K562 (cell line): Measurements from ENCODE around the gene IL6R. TPM values are rescaled to one million over a fixed set of nuclear protein-coding genes. Genes with fewer than 3 reads are reported as not detected.
A peak's percentile ranks its signal among the peaks of the same experiment; 100 is the strongest.

ENCODE experiments used
- ATAC-seq: fragments of 200-7000 bp; cut with Tn5 transposase; 3 replicates; pipeline ENCODE4 v1.9.1; 2020; ENCODE audit warnings: moderate library complexity
- BruUV-seq: library from RNA; stranded (reverse); fragments of 400-500 nt; replicated peaks from 2 replicates; lab custom pipeline; 2021; lab: Mats Ljungman, UMichigan
- CTCF ChIA-PET: fragments of 300-600 bp; formaldehyde crosslinking; extraction: SDS; loops from one replicate; lab custom pipeline; 2021; ENCODE audit warnings: low intra/inter-chr PET ratio; lab: Yijun Ruan, JAX
- POLR2A ChIA-PET: fragments of 300-600, 350-650 bp; sonication (Branson Sonifier 250); formaldehyde crosslinking; extraction: SDS; loops from one replicate; lab custom pipeline; 2021; ENCODE audit warnings: antibody characterized with exemption, inconsistent platforms; lab: Yijun Ruan, JAX
- DNase-seq, 4 experiments: peaks; one replicate each; pipeline versions ENCODE4 v3.0.0 to v3.0.0-alpha.2; 2011 to 2018; ENCODE audit warnings: low spot score in 3 of 4, mixed read lengths in 3 of 4; ENCODE audit errors: extremely low read depth in 1 of 4
- FAIRE-seq: peaks from 2 replicates; lab custom pipeline; 2011; peaks lifted over from hg19 to GRCh38; lab: Jason Lieb, UNC
- H2AFZ ChIP-seq: 2 replicates; pipeline ENCODE4 v1.6.0; 2011; ENCODE audit warnings: low read depth, low read length, control low read depth, inconsistent platforms
- H3K27ac ChIP-seq: fragments of 200-600 bp; 3 replicates; pipeline ENCODE4 v1.8.0; 2011; ENCODE audit warnings: low read depth, mild to moderate bottlenecking, control low read depth, inconsistent platforms, low read length, moderate library complexity, mixed read lengths; ENCODE audit errors: extremely low read depth
- H3K27me3 ChIP-seq, 2 experiments: fragments of 300-600 bp in 1 of 2; 2 replicates in 1 of 2; 3 replicates in 1 of 2; pipeline versions ENCODE4 v1.6.0 to v1.8.0; 2011; ENCODE audit warnings: inconsistent platforms in 2 of 2, low read length in 2 of 2, mild to moderate bottlenecking in 1 of 2, mixed read lengths in 1 of 2, moderate library complexity in 1 of 2; ENCODE audit not compliant: control insufficient read depth in 2 of 2, insufficient read depth in 2 of 2
- H3K36me3 ChIP-seq: fragments of 300-600 bp; 3 replicates; pipeline ENCODE4 v1.8.0; 2011; ENCODE audit warnings: mild to moderate bottlenecking, low read length, inconsistent platforms; ENCODE audit not compliant: control insufficient read depth, insufficient read depth
- H3K4me1 ChIP-seq, 2 experiments: fragments of 200-600 bp in 1 of 2; replicated peaks in 1 of 2; 2 replicates in 1 of 2; 3 replicates in 1 of 2; pipeline versions ENCODE4 v1.5.1 to v1.8.0; 2011; ENCODE audit warnings: inconsistent platforms in 2 of 2, low read length in 2 of 2, mild to moderate bottlenecking in 1 of 2, mixed read lengths in 1 of 2, moderate library complexity in 1 of 2; ENCODE audit not compliant: control insufficient read depth in 2 of 2, insufficient read depth in 2 of 2
- H3K4me2 ChIP-seq: 2 replicates; pipeline ENCODE4 v1.6.1; 2011; ENCODE audit warnings: low read length, control low read depth, inconsistent platforms, mixed read lengths; ENCODE audit not compliant: insufficient read depth
- H3K4me3 ChIP-seq: fragments of 200-600 bp; sonication (generic), shearing (Covaris generic); 2 replicates; pipeline ENCODE4 v1.5.1; 2016; ENCODE audit warnings: control low read depth, inconsistent platforms
- H3K79me2 ChIP-seq: fragments of 200-600 bp; 3 replicates; pipeline ENCODE4 v1.8.0; 2011; ENCODE audit warnings: low read length, inconsistent platforms; ENCODE audit not compliant: control insufficient read depth, insufficient read depth
- H3K9ac ChIP-seq, 2 experiments: 2 replicates each; pipeline versions ENCODE4 v1.6.0 to v1.6.1; 2011; ENCODE audit warnings: low read depth in 2 of 2, low read length in 2 of 2, control low read depth in 1 of 2, inconsistent platforms in 1 of 2, mild to moderate bottlenecking in 1 of 2, mixed read lengths in 1 of 2; ENCODE audit not compliant: insufficient read depth in 1 of 2
- H3K9me1 ChIP-seq: one replicate; pipeline ENCODE4 v1.6.0; 2011; ENCODE audit warnings: inconsistent platforms, mild to moderate bottlenecking, low read length, moderate library complexity; ENCODE audit not compliant: control insufficient read depth, insufficient read depth
- H3K9me3 ChIP-seq: replicated peaks from 2 replicates; pipeline ENCODE4 v1.5.1; 2011; ENCODE audit warnings: low read depth, low read length, inconsistent platforms; ENCODE audit not compliant: control insufficient read depth, insufficient read depth
- H4K20me1 ChIP-seq: replicated peaks from 2 replicates; pipeline ENCODE4 v1.6.1; 2011; ENCODE audit warnings: low read length, inconsistent platforms, mixed read lengths; ENCODE audit not compliant: control insufficient read depth, insufficient read depth
- EZH2 ChIP-seq: IDR thresholded peaks from 2 replicates; pipeline ENCODE4 v1.6.1; 2012; ENCODE audit warnings: low read depth, mild to moderate bottlenecking, inconsistent platforms, low read length, borderline replicate concordance
- FOXA1 ChIP-seq: fragments of 450-650 bp; IDR thresholded peaks from 2 replicates; pipeline ENCODE4 v1.6.1; 2016; ENCODE audit warnings: mild to moderate bottlenecking, borderline replicate concordance
- JUN ChIP-seq, 2 experiments: sonication (generic) in 1 of 2; formaldehyde crosslinking in 1 of 2; IDR thresholded peaks; 2 replicates each; pipeline versions ENCODE4 v1.6.1 to v1.8.0; 2012 to 2022; ENCODE audit warnings: borderline replicate concordance in 2 of 2, mild to moderate bottlenecking in 2 of 2, improper control_type of control experiment in 1 of 2, low read depth in 1 of 2, low read length in 1 of 2, missing genetic modification reagents in 1 of 2
- JUNB ChIP-seq: fragments of 450-650 bp; formaldehyde crosslinking; conservative IDR thresholded peaks from 2 replicates; pipeline ENCODE4 v1.4.0; 2020; ENCODE audit warnings: mild to moderate bottlenecking
- KDM5B ChIP-seq: fragments of 200-600 bp; sonication (generic); IDR thresholded peaks from 2 replicates; pipeline ENCODE4 v1.6.1; 2012; ENCODE audit warnings: low read depth, mild to moderate bottlenecking, moderate library complexity, low read length, control low read depth, inconsistent platforms; ENCODE audit not compliant: insufficient replicate concordance
- NFE2 ChIP-seq: IDR thresholded peaks from 2 replicates; pipeline ENCODE4 v1.6.1; 2014; ENCODE audit warnings: antibody characterized with exemption, low read depth
- NRF1 ChIP-seq, 2 experiments: fragments of 450-650 bp; IDR thresholded peaks in 1 of 2; conservative IDR thresholded peaks in 1 of 2; 2 replicates each; pipeline ENCODE4 v1.6.1; 2014; ENCODE audit warnings: mild to moderate bottlenecking in 2 of 2
- PRPF4 ChIP-seq: fragments of 200-400 bp; formaldehyde crosslinking; IDR thresholded peaks from one replicate; pipeline ENCODE4 v1.6.1; 2017; ENCODE audit warnings: low read length, low read depth, mild to moderate bottlenecking; ENCODE audit not compliant: insufficient read depth, poor library complexity, severe bottlenecking
- RBM14 ChIP-seq: fragments of 200-400 bp; formaldehyde crosslinking; IDR thresholded peaks from 2 replicates; pipeline ENCODE4 v1.6.1; 2018; ENCODE audit warnings: low read depth, mild to moderate bottlenecking, low read length, moderate library complexity, borderline replicate concordance; ENCODE audit not compliant: insufficient read depth
- ZNF408 ChIP-seq: fragments of 250-450 bp; sonication (Bioruptor Pico); IDR thresholded peaks from 2 replicates; pipeline ENCODE4 v1.4.0; 2020; ENCODE audit warnings: low read depth, mild to moderate bottlenecking, moderate library complexity
- ZNF699 ChIP-seq: fragments of 250-450 bp; sonication (Bioruptor Pico); IDR thresholded peaks from 2 replicates; pipeline ENCODE4 v1.8.0; 2021; ENCODE audit warnings: mild to moderate bottlenecking, moderate library complexity; ENCODE audit not compliant: insufficient replicate concordance
- WGBS: fragments of 100-300 bp; shearing (Covaris generic); methylation state at CpG from one replicate; pipeline ENCODE4 v1.1.6; 2016; ENCODE audit warnings: low coverage, mixed read lengths; ENCODE audit not compliant: insufficient coverage; ENCODE audit errors: missing lambda C conversion rate; 5-methylcytosine and 5-hydroxymethylcytosine counted together
- in situ Hi-C: fragments of 300-500 bp; cut with MboI; formaldehyde crosslinking; loops from 4 replicates; pipeline ENCODE4 v1.15.0; 2018; ENCODE audit warnings: inconsistent platforms, mixed read lengths
- intact Hi-C: fragments of 100-400 bp; cut with micrococcal nuclease; formaldehyde crosslinking; loops from 2 replicates; pipeline ENCODE4 v1.14.2; 2022
- polyA plus RNA-seq, 8 experiments: library from polyadenylated mRNA; depleted of rRNA in 4 of 8; stranded (reverse) in 5 of 8; unstranded in 3 of 8; fragments of >200 nt; fragmentation: Nextera tagmentation in 2 of 8; fragmentation: Illumina TruSeq in 1 of 8; extraction: Ambion mirVana in 2 of 8; extraction: Trizol in 1 of 8; gene quantifications; 2 replicates each; pipeline versions ENCODE4 v1.2.1 to v1.2.3, GENCODE V29; 2011 to 2014; ENCODE audit warnings: inconsistent platforms in 1 of 8, missing spikeins in 1 of 8
- total RNA-seq, 7 experiments: library from RNA; depleted of rRNA in 6 of 7; stranded (reverse); fragments of >200 nt in 6 of 7; fragmentation: Illumina TruSeq in 2 of 7; extraction: Trizol in 2 of 7; gene quantifications; 2 replicates each; pipeline versions ENCODE4 v1.2.1 to v1.2.3, GENCODE V29; 2011 to 2021; ENCODE audit warnings: low replicate concordance in 1 of 7
- TF ChIP-seq, protein P1 (sequence below), 2 experiments: fragments of 450-650 bp in 1 of 2; sonication (generic) in 1 of 2; formaldehyde crosslinking; conservative IDR thresholded peaks; 2 replicates each; pipeline versions ENCODE4 v1.4.0 to v1.8.1; 2020 to 2022; ENCODE audit warnings: mild to moderate bottlenecking in 1 of 2, missing genetic modification reagents in 1 of 2
- TF ChIP-seq, protein P2 (sequence below), 2 experiments: IDR thresholded peaks; 2 replicates each; pipeline ENCODE4 v1.6.1; 2012; ENCODE audit warnings: improper control_type of control experiment in 2 of 2, low read depth in 2 of 2, low read length in 2 of 2, borderline replicate concordance in 1 of 2

Gene IL6R
- total and polyA plus RNA-seq, 9 of the 15 experiments (the other 6 are each of a cell fraction or from before 2014, with no cell fraction given): 0.05 to 1.1 (median 0.11) TPM; not detected in 2

DNA sequence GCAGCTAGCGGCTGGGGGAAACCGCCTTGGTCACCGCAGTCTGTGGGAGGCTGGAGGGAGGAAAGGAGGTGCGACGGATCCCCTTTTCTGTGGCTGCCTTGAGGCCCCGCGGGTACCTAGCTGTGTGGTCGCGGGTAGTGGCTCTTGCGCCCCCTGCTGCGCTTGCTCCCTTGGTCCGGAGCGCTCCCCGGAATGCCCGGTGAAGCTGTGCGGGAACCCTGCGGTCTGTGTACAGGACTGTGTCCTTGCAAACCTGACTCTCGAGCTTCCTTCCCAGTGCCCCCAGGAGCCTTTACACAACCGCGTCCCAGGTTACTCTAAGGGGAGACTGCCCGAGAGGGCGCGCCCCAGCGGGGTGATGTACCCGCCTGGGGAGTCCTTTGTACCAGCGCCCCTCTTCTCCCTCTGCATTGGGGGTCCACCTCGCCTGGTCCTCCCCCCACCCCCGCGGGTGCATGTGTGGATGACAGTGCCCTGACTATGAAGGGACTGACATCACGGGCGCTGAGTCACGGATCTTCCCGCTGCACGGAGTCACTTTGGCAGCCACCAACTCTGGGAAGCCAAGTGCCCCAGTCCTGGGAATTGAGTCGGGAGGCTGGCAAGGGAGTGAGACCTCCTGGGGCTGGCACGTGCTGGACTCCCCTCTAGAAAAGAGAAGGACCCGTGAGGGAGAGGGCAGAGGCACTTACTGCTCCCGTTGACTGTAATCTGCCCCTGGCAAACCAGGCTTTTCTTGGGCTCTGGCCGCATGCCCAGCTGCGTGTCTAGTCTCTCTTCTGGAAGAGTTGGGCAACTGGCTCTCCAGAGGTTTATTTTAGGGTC, 816 bp downstream of the IL6R start:
- POLR2A ChIA-PET: interaction anchor here (0.6 to 0.7 kb wide), 3 partner anchors 21 to 642 kb away, joined by 3 read pairs; no protein-coding TSS in a partner anchor
- TF ChIP-seq RBM14: no peak
- no peak for TF ChIP-seq NRF1 (conservative IDR thresholded peaks at IDR 0.05 in 1 of 2, IDR thresholded peaks at IDR 0.05 in 1 of 2)
- no peak for TF ChIP-seq PRPF4
- no peak for TF ChIP-seq ZNF699 (CRISPR knock-in tag)
- peak; percentile 29; the same call in 1 of the 2 replicates for TF ChIP-seq NFE2
- TF ChIP-seq EZH2: 0 out of 2 replicates have a peak, but pooled peaks have one; percentile 85
- TF ChIP-seq, protein P1, sequence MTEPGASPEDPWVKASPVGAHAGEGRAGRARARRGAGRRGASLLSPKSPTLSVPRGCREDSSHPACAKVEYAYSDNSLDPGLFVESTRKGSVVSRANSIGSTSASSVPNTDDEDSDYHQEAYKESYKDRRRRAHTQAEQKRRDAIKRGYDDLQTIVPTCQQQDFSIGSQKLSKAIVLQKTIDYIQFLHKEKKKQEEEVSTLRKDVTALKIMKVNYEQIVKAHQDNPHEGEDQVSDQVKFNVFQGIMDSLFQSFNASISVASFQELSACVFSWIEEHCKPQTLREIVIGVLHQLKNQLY (CRISPR knock-in tag; conservative IDR thresholded peaks at IDR 0.05): no peak
- TF ChIP-seq JUNB (CRISPR knock-in tag): no peak
- TF ChIP-seq, protein P2, sequence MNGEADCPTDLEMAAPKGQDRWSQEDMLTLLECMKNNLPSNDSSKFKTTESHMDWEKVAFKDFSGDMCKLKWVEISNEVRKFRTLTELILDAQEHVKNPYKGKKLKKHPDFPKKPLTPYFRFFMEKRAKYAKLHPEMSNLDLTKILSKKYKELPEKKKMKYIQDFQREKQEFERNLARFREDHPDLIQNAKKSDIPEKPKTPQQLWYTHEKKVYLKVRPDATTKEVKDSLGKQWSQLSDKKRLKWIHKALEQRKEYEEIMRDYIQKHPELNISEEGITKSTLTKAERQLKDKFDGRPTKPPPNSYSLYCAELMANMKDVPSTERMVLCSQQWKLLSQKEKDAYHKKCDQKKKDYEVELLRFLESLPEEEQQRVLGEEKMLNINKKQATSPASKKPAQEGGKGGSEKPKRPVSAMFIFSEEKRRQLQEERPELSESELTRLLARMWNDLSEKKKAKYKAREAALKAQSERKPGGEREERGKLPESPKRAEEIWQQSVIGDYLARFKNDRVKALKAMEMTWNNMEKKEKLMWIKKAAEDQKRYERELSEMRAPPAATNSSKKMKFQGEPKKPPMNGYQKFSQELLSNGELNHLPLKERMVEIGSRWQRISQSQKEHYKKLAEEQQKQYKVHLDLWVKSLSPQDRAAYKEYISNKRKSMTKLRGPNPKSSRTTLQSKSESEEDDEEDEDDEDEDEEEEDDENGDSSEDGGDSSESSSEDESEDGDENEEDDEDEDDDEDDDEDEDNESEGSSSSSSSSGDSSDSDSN (IDR thresholded peaks at IDR 0.05; ENCODE audit: borderline replicate concordance in 1 of 2, low read depth in 2 of 2, low read length in 2 of 2): 0 out of 4 replicates have a peak, but pooled peaks of 1 of the 2 experiments have one; percentile 10
- peak; percentile 38 for TF ChIP-seq KDM5B
- no peak for TF ChIP-seq ZNF408 (CRISPR knock-in tag)
- TF ChIP-seq JUN (IDR thresholded peaks at IDR 0.05; ENCODE audit: borderline replicate concordance, low read depth, low read length): no peak
- no peak for TF ChIP-seq JUN (CRISPR knock-in tag; IDR thresholded peaks at IDR 0.05; ENCODE audit: borderline replicate concordance)
- TF ChIP-seq FOXA1: no peak

More for the DNA sequence above, 816 bp downstream of the IL6R start:
- in situ Hi-C loops: no loop called here
- Histone ChIP-seq H3K9me1 (no peaks in the 10 kb centered on the region), H3K36me3 (no peaks in the 10 kb centered on the region), H3K79me2 (no peaks in the 10 kb centered on the region), H3K27ac (no peak overlapping the region; the same call in 2 of the 3 replicates), H3K9ac (peak overlapping the region in 1 of 2 experiments; percentile 88; a peak in 2 of 4 replicates), H4K20me1 (peaks cover 18% of the 10 kb centered on the region), H3K9me3 (no peaks in the 10 kb centered on the region), H2AFZ (peak overlapping the region; percentile 65), H3K27me3 (peaks cover 44 to 61% of the 10 kb centered on the region in 2 experiments), H3K4me1 (peaks cover 11 to 19% of the 10 kb centered on the region in 2 experiments; a peak in 4 of 5 replicates), H3K4me2 (peak overlapping the region; percentile 77), H3K4me3 (peak overlapping the region; percentile 32)
- WGBS: 11% methylated on average over 27 of the region's 40 CpGs
- no TSS peak for BruUV-seq
- CTCF ChIA-PET: interaction anchor here (0.5 to 2.2 kb wide), 4 partner anchors 57 to 305 kb away, joined by 3 to 6 read pairs (median 3); no protein-coding TSS in a partner anchor
- ATAC-seq (peak; percentile 79), DNase-seq (peak; percentile 32 to 64 (median 57)), FAIRE-seq (no peak)
- intact Hi-C loops: loop anchor here (5.0 kb wide), 2 partner anchors 54 to 61 kb away; no protein-coding TSS in a partner anchor
